PC-9 (cell line): ENCODE measurements around the gene DBF4B.
A peak's percentile ranks its signal among the peaks of the same experiment; 100 is the strongest.

ENCODE experiments used
- CTCF ChIP-seq: fragments of 200-600 bp; sonication (generic); conservative IDR thresholded peaks from 2 replicates; pipeline ENCODE4 v1.6.1; 2017; ENCODE audit warnings: mixed run types, antibody characterized with exemption, mild to moderate bottlenecking, moderate library complexity
- EZH2 ChIP-seq: fragments of 200-600 bp; sonication (generic); IDR thresholded peaks from 2 replicates; pipeline ENCODE4 v1.8.0; 2017; ENCODE audit warnings: antibody characterized with exemption, low read depth

- peak; percentile 96 for TF ChIP-seq CTCF
- no peak for TF ChIP-seq EZH2
Observed at GRCh38 chr17:44779211-44780025, 71.0 kb downstream of the DBF4B start.
